ENCODE results near the gene GARS1.

Gene GARS1

DNA sequence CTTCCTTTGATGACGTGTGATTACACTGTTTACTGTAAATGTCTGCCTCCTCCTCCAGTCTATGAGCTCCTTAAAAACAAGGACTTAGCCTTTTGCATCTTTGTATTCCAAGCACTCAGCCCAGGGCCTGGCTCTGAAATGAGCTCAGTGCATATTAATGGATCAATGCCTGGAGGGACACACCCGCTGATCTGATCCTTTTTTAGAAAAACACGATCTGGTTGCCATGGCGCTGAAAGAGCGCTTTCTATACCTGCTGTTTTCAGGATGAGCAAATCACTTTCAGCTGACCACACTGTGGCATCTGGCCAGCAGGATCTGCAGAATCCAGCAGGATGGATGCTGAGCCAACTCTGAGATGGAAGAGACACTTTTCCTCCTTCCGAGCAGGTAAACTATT lies 37.8 kb upstream of the GARS1 start:
- Histone ChIP-seq H3K27ac (ENCODE audit: insufficient read depth, low read length, poor library complexity, severe bottlenecking) (no peak overlapping the region), H3K4me1 (ENCODE audit: control insufficient read depth, insufficient read depth, low read length, poor library complexity, severe bottlenecking) (no peaks in the 10 kb centered on the region), H3K36me3 (ENCODE audit: control insufficient read depth, insufficient read depth, low read length) (no peaks in the 10 kb centered on the region), H3K27me3 (replicated peaks; ENCODE audit: control insufficient read depth, insufficient read depth, low read length, poor library complexity, severe bottlenecking) (no peaks in the 10 kb centered on the region), H3K4me3 (ENCODE audit: insufficient read depth, low read depth, low read length, poor library complexity, severe bottlenecking) (no peak overlapping the region), H3K9me3 (ENCODE audit: control insufficient read depth, low read length) (no peaks in the 10 kb centered on the region)
- no peak for DNase-seq

DNA sequence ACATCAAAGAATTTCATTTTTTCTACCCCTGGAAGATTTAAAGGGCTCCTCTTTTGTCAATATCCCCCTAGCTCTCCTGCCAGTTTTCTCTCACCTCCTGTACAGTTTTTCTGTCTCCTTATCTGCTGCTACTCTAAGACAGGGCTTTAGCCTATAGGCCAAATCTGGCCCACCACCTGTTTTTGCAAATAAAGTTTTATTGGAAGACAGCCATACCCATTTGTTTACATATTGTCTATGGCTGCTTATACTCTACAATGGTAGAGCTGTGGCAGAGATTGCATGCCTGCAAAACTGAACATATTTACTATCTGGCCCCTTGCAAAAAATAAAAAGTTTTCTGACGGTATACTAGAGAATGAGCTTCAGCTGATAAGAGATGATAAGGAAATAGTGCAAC lies 37.4 kb upstream of the GARS1 start:
- no peaks in the 10 kb centered on the region for H3K27me3 ChIP-seq (replicated peaks; ENCODE audit: control insufficient read depth, insufficient read depth, low read length, poor library complexity, severe bottlenecking)
- H3K9me3 ChIP-seq (ENCODE audit: control insufficient read depth, low read length), result no peaks in the 10 kb centered on the region
- H3K27ac ChIP-seq (ENCODE audit: insufficient read depth, low read length, poor library complexity, severe bottlenecking), result no peak overlapping the region
- no peak overlapping the region for H3K4me3 ChIP-seq (ENCODE audit: insufficient read depth, low read depth, low read length, poor library complexity, severe bottlenecking)
- no peaks in the 10 kb centered on the region for H3K36me3 ChIP-seq (ENCODE audit: control insufficient read depth, insufficient read depth, low read length)
- H3K4me1 ChIP-seq (ENCODE audit: control insufficient read depth, insufficient read depth, low read length, poor library complexity, severe bottlenecking), result no peaks in the 10 kb centered on the region
- no peak for DNase-seq

DNA sequence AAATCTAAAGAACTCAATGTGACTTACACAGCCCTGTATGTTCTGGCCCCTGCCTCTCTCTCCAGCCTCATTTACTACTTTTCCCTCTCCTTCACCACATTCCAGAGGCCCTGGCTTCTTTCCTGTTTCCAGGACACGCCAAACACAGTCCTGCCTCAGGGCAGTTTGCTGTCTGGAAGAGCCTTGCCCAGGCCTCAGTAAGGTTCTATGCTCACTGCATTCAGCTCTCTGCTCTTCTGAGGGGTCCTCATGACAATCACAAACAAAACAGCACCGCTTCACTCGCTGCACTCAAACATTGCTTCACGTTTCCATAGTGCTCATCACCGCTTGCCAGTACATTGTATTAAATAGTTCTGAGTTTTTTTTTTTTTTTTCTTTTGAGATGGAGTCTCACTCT lies 35.1 kb upstream of the GARS1 start:
- no peaks in the 10 kb centered on the region for H3K9me3 ChIP-seq (ENCODE audit: control insufficient read depth, low read length)
- no peaks in the 10 kb centered on the region for H3K4me1 ChIP-seq (ENCODE audit: control insufficient read depth, insufficient read depth, low read length, poor library complexity, severe bottlenecking)
- no peak overlapping the region for H3K4me3 ChIP-seq (ENCODE audit: insufficient read depth, low read depth, low read length, poor library complexity, severe bottlenecking)
- H3K36me3 ChIP-seq (ENCODE audit: control insufficient read depth, insufficient read depth, low read length), result peaks cover 9% of the 10 kb centered on the region
- no peak for DNase-seq
- no peak overlapping the region for H3K27ac ChIP-seq (ENCODE audit: insufficient read depth, low read length, poor library complexity, severe bottlenecking)
- no peaks in the 10 kb centered on the region for H3K27me3 ChIP-seq (replicated peaks; ENCODE audit: control insufficient read depth, insufficient read depth, low read length, poor library complexity, severe bottlenecking)

DNA sequence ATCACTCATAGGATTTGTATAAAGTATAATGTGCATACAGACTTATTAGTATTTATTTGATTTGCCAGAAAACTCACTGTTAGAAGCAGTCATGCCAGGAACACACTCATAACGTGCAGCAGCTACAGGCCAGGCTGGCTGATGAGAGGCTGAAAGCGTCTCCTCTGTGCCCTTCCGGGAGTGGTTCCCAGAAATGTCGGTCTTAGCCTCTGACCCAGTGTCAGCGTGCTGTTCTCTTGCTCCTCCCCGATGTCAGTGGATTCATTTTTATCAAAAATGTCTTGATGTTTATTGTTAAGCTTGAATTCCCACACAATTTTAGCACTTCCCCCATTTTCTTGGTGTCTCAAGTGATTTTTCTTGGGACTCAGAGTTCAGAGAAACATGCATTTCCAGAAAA lies 33.3 kb upstream of the GARS1 start:
- no peaks in the 10 kb centered on the region for H3K27me3 ChIP-seq (replicated peaks; ENCODE audit: control insufficient read depth, insufficient read depth, low read length, poor library complexity, severe bottlenecking)
- no peak for DNase-seq
- no peak overlapping the region for H3K27ac ChIP-seq (ENCODE audit: insufficient read depth, low read length, poor library complexity, severe bottlenecking)
- no peaks in the 10 kb centered on the region for H3K9me3 ChIP-seq (ENCODE audit: control insufficient read depth, low read length)
- H3K4me3 ChIP-seq (ENCODE audit: insufficient read depth, low read depth, low read length, poor library complexity, severe bottlenecking), result no peak overlapping the region
- peaks cover 9% of the 10 kb centered on the region for H3K36me3 ChIP-seq (ENCODE audit: control insufficient read depth, insufficient read depth, low read length)
- H3K4me1 ChIP-seq (ENCODE audit: control insufficient read depth, insufficient read depth, low read length, poor library complexity, severe bottlenecking), result no peaks in the 10 kb centered on the region

DNA sequence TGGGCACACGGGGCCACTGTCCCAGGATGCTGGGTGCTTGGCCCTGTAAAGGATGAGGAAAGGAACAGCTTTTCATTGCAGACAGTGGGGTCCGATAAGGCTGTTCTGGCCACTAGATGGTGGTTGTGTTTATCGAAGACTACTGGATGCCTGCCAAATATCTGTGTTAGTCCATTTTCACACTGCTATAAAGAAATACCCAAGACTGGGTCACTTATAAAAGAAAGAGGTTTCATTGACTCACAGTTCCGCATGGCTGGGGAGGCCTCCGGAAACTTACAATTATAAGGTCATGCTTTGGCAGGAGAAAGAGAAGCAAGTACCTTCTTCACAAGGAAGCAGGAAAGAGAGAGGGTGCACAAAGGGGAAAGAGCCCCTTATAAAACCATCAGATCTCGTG lies 32.2 kb upstream of the GARS1 start:
- no peak for DNase-seq
- Histone ChIP-seq H3K36me3 (ENCODE audit: control insufficient read depth, insufficient read depth, low read length) (peaks cover 19% of the 10 kb centered on the region), H3K27me3 (replicated peaks; ENCODE audit: control insufficient read depth, insufficient read depth, low read length, poor library complexity, severe bottlenecking) (no peaks in the 10 kb centered on the region), H3K27ac (ENCODE audit: insufficient read depth, low read length, poor library complexity, severe bottlenecking) (no peak overlapping the region), H3K4me1 (ENCODE audit: control insufficient read depth, insufficient read depth, low read length, poor library complexity, severe bottlenecking) (no peaks in the 10 kb centered on the region), H3K4me3 (ENCODE audit: insufficient read depth, low read depth, low read length, poor library complexity, severe bottlenecking) (no peak overlapping the region), H3K9me3 (ENCODE audit: control insufficient read depth, low read length) (no peaks in the 10 kb centered on the region)

DNA sequence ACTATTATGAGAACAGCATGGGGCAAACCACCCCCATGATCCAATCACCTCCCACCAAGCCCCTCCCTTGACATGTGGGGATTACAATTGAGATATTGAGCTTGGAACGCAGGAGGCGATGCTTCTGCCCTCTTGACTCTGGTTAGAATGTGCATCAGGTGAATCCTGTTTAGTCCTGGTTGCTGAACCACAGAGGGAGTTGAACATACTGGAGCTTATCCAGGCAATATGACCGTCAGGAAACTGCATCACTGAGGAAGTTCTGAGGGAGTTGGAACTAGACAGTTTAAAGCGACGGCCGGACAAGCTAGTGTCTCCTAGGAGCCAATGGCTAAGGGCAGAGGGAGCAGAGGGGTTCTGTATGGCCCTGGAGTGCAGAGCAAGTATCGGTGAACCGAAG lies 31.8 kb upstream of the GARS1 start:
- Histone ChIP-seq H3K27ac (ENCODE audit: insufficient read depth, low read length, poor library complexity, severe bottlenecking) (no peak overlapping the region), H3K27me3 (replicated peaks; ENCODE audit: control insufficient read depth, insufficient read depth, low read length, poor library complexity, severe bottlenecking) (no peaks in the 10 kb centered on the region), H3K4me3 (ENCODE audit: insufficient read depth, low read depth, low read length, poor library complexity, severe bottlenecking) (no peak overlapping the region), H3K36me3 (ENCODE audit: control insufficient read depth, insufficient read depth, low read length) (peaks cover 19% of the 10 kb centered on the region), H3K9me3 (ENCODE audit: control insufficient read depth, low read length) (no peaks in the 10 kb centered on the region), H3K4me1 (ENCODE audit: control insufficient read depth, insufficient read depth, low read length, poor library complexity, severe bottlenecking) (no peaks in the 10 kb centered on the region)
- no peak for DNase-seq

DNA sequence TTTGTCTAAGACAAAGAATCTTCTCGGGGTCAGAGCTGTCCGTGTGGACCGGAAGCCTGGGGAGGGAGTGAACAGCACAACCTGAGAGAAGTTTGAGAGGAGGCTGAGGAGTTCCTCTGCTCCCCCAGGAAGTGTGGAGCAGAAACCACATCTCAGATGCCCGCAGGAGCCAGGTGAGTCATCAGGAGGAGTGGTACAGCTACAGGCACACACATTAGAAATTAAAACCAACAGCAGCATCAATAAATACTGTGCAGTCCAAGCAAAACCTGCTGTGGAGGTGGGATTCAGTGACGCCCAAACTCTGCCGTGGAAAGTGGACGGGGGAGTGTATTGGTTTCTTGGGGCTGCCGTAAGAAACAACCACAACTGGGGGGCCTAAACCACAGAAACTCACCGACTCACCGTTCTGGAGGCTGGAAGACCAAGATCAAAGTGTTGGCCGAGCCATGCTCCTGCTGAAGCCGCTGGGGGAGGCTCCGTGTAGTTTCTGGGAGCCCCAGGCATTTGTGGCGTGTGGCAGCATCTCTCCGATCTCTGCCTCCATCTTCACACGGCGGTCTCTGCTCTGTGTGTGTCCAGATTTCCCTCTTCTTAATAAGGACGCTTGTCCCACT lies 31.2 kb upstream of the GARS1 start:
- DNase-seq, result no peak
- Histone ChIP-seq H3K9me3 (ENCODE audit: control insufficient read depth, low read length) (no peaks in the 10 kb centered on the region), H3K27me3 (replicated peaks; ENCODE audit: control insufficient read depth, insufficient read depth, low read length, poor library complexity, severe bottlenecking) (no peaks in the 10 kb centered on the region), H3K36me3 (ENCODE audit: control insufficient read depth, insufficient read depth, low read length) (peaks cover 19% of the 10 kb centered on the region), H3K4me3 (ENCODE audit: insufficient read depth, low read depth, low read length, poor library complexity, severe bottlenecking) (no peak overlapping the region), H3K4me1 (ENCODE audit: control insufficient read depth, insufficient read depth, low read length, poor library complexity, severe bottlenecking) (no peaks in the 10 kb centered on the region), H3K27ac (ENCODE audit: insufficient read depth, low read length, poor library complexity, severe bottlenecking) (no peak overlapping the region)

DNA sequence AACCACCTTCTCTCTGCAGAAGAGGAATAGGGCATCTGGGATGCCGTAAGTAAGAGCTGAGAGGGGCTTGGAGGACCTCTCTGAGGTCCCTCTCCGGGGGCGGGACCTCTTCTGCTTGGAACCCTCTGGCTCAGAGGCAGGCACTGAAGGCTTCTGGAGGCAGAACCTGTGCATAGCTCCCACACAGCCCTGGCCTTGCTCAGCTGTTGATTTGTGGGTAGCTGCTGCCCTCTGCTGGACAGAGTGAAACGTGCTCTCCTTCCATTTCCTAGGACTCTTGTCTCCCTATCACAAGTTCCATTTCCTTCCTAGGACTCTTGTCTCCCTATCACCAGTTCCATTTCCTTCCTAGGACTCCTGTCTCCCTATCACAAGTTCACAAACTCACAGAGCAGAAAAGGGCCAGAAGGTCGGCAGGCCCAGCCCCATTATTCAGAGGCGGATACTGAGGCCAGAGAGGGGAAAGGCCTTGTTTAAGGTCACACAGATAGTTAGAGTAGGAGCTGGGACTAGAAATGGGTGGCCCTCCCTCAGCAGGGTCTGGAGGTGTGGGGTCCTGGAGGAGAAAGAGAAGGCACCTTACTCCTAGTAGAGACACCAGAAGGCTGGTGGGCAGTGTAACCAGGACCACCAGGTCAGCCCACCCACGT lies 30.3 kb upstream of the GARS1 start:
- DNase-seq, result peak; percentile 42 to 65 (median 45)
- no peaks in the 10 kb centered on the region for H3K4me1 ChIP-seq (ENCODE audit: control insufficient read depth, insufficient read depth, low read length, poor library complexity, severe bottlenecking)
- H3K36me3 ChIP-seq (ENCODE audit: control insufficient read depth, insufficient read depth, low read length), result peaks cover 19% of the 10 kb centered on the region
- H3K9me3 ChIP-seq (ENCODE audit: control insufficient read depth, low read length), result no peaks in the 10 kb centered on the region
- H3K27me3 ChIP-seq (replicated peaks; ENCODE audit: control insufficient read depth, insufficient read depth, low read length, poor library complexity, severe bottlenecking), result no peaks in the 10 kb centered on the region
- H3K27ac ChIP-seq (ENCODE audit: insufficient read depth, low read length, poor library complexity, severe bottlenecking), result no peak overlapping the region
- no peak overlapping the region for H3K4me3 ChIP-seq (ENCODE audit: insufficient read depth, low read depth, low read length, poor library complexity, severe bottlenecking)

DNA sequence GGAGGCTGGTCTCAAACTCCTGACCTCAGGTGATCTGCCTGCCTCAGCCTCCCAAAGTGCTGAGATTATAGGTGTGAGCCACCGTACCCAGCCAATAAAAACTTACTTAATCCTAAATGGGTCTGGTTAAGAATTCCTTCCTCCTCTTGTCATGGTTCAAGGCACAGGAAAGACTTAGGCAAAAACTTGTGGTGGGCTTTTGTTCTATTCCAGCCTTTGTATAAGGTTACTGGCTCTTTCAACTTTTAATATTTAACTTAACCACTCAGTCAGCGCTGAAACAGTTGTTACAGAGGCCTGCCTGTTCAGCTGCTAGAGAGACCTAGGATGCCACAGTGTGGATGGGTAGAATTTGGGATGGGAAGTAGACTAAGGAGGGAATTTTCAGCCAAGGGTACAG lies 28.1 kb upstream of the GARS1 start:
- Histone ChIP-seq H3K4me1 (ENCODE audit: control insufficient read depth, insufficient read depth, low read length, poor library complexity, severe bottlenecking) (no peaks in the 10 kb centered on the region), H3K27me3 (replicated peaks; ENCODE audit: control insufficient read depth, insufficient read depth, low read length, poor library complexity, severe bottlenecking) (no peaks in the 10 kb centered on the region), H3K36me3 (ENCODE audit: control insufficient read depth, insufficient read depth, low read length) (peaks cover 19% of the 10 kb centered on the region), H3K27ac (ENCODE audit: insufficient read depth, low read length, poor library complexity, severe bottlenecking) (no peak overlapping the region), H3K9me3 (ENCODE audit: control insufficient read depth, low read length) (no peaks in the 10 kb centered on the region), H3K4me3 (ENCODE audit: insufficient read depth, low read depth, low read length, poor library complexity, severe bottlenecking) (no peak overlapping the region)
- DNase-seq, result no peak

DNA sequence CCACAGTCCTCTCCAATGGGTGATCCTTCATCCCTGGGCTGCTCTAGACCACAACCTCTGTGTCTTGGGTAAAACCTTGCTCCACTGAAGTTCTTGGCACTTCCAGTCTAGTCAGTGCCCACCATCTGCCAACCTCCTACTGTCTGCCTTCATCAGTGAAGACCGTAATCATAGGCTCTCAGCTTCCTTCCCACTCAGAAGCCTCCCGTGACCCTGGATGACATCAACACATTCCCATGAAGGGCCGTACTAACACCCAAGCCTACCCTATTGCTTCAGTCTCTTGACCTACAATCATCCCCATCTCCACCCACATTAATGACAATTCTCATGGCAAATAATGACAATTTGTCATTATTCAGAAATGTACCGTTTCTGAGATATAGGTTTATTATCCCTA lies 27.6 kb upstream of the GARS1 start:
- no peaks in the 10 kb centered on the region for H3K9me3 ChIP-seq (ENCODE audit: control insufficient read depth, low read length)
- H3K4me3 ChIP-seq (ENCODE audit: insufficient read depth, low read depth, low read length, poor library complexity, severe bottlenecking), result no peak overlapping the region
- H3K4me1 ChIP-seq (ENCODE audit: control insufficient read depth, insufficient read depth, low read length, poor library complexity, severe bottlenecking), result no peaks in the 10 kb centered on the region
- H3K27me3 ChIP-seq (replicated peaks; ENCODE audit: control insufficient read depth, insufficient read depth, low read length, poor library complexity, severe bottlenecking), result no peaks in the 10 kb centered on the region
- H3K27ac ChIP-seq (ENCODE audit: insufficient read depth, low read length, poor library complexity, severe bottlenecking), result no peak overlapping the region
- peaks cover 19% of the 10 kb centered on the region for H3K36me3 ChIP-seq (ENCODE audit: control insufficient read depth, insufficient read depth, low read length)
- no peak for DNase-seq
